Fibroblast of mammary gland (primary cell): Measurements from ENCODE around the gene F10.
"Not testable (repeated sequence)": the region's sequence is repeated elsewhere in the genome, so short reads cannot be mapped to it uniquely, and the experiment has no call there.

ENCODE experiments used
- DNase-seq: peaks from one replicate; pipeline ENCODE4 v3.0.0-alpha.2; 2010; ENCODE audit warnings: low read depth
- H3K4me3 ChIP-seq: 2 replicates; pipeline ENCODE4 v1.5.1; 2011; ENCODE audit warnings: low read depth, mild to moderate bottlenecking, low read length, moderate library complexity; ENCODE audit not compliant: control insufficient read depth
- TF ChIP-seq, protein P1 (sequence below): conservative IDR thresholded peaks from 2 replicates; pipeline ENCODE4 v1.5.1; 2011; ENCODE audit warnings: low read depth, low read length, inconsistent platforms; ENCODE audit not compliant: control insufficient read depth, insufficient read depth

F10 gene

DNA sequence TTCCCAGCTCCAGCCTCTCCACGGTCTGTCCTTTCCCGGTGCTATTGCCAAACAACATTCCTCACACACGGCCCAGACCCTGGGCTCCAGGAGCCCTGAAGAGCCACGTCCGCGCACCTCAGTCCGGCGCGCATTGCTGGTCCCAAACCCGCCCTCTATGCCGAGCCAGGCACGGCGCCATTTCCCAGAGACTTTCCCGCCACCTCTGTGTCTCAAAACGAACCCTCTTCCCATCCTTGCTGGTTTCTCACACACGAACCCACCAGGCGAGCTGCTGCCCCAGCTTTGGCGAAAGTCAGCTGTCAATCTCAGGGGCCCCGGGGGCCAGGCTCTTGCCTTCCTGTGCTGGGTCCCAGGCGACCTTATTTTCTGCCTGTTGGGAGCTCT lies 45.0 kb upstream of the F10 start:
- H3K4me3 ChIP-seq: no peak overlapping the region
- TF ChIP-seq, protein P1, sequence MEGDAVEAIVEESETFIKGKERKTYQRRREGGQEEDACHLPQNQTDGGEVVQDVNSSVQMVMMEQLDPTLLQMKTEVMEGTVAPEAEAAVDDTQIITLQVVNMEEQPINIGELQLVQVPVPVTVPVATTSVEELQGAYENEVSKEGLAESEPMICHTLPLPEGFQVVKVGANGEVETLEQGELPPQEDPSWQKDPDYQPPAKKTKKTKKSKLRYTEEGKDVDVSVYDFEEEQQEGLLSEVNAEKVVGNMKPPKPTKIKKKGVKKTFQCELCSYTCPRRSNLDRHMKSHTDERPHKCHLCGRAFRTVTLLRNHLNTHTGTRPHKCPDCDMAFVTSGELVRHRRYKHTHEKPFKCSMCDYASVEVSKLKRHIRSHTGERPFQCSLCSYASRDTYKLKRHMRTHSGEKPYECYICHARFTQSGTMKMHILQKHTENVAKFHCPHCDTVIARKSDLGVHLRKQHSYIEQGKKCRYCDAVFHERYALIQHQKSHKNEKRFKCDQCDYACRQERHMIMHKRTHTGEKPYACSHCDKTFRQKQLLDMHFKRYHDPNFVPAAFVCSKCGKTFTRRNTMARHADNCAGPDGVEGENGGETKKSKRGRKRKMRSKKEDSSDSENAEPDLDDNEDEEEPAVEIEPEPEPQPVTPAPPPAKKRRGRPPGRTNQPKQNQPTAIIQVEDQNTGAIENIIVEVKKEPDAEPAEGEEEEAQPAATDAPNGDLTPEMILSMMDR: no peak
- no peak for DNase-seq

DNA sequence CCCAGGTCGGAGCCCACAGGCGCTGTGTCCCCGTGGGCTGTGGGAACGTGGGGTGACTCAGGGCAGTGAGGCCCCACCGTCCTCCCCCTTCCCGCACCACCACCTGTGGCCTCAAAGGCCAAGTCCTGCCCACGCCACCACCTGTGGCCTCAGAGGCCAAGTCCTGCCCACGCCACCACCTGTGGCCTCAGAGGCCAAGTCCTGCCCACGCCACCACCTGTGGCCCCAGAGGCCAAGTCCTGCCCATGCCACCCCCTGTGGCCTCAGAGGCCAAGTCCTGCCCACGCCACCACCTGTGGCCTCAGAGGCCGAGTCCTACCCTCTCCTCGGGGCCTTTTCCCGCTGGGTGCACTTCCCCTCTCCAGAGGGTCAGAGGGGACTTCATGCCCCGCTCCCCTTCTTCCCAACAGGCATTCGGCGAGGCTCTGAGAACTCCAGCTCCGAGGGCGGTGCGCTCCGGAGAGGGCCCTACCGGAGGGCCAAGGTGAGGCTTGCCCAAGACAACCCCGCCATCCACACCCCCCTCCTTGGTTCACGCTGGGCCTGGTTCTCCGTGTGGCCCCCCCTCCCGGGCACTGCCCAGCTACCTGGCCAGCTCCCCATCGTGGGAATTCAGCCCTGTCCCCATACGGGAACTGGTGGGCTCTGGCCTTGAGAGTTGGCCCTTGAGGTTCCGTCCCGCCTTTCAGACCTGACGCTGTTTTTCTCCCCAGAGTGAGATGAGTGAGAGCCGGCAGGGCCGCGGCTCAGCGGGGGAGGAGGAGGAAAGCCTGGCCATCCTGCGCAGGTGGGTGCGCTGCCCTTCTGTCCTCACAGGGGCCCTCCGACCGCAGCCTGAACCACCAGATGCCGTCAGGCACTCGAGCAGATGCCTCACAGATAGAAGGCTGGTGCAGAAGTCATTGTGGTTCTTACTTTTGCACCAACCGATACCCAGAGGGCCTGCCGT lies 44.4 kb upstream of the F10 start:
- no peak for DNase-seq
- no peak overlapping the region for H3K4me3 ChIP-seq
- TF ChIP-seq, protein P1: no peak

DNA sequence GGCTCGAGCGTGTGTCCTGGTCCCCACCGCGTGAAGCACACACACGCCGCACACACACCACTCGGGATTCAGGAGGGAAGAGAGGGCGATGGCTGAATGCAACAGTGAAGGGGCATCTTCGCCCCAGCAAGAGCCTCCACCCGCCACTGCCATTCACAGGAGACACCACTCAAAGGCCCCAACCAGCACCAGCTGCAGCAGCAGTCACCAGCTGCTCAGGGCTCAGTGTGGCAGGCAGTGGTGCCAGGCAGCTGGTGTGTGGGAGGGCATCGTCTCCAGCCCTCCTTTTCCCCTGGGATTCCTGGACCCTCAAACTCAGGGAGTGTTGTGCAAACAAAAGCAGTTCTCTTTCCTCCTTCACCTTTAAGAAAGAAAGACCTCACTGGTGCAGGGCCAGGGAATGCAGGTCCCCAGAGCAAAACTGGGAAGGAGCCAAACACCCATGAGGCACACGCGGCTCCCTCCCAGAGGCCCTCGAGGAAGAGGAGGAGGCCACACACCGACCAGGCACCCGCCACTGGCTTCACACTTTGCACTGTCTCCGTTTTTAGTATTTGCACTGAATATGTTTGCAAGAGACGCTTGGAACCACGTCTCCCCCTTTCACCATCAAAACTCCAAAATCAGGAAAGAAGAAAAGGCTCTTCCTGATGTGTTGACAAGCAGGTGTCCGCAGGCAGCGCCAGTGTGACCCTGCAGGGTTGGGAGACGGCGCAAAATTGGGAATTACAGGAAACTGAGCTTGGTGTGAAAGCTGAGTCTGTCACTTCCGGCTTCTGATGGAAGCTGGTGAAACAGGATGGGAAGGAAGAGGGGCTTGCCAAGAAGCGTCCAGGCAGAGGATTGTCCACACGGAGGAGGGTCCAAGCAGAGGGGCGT lies 43.5 kb upstream of the F10 start:
- DNase-seq: no peak
- TF ChIP-seq, protein P1: no peak

DNA sequence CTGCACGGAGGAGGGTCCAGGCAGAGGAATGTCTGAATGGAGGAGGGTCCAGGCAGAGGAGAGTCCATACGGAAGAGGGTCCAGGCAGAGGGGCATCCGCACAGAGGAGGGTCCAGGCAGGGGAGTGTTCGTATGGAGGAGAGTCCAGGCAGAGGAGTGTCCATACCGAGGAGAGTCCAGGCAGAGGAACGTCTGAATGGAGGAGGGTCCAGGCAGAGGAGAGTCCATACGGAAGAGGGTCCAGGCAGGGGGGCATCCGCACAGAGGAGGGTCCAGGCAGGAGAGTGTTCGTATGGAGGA lies 42.9 kb upstream of the F10 start:
- H3K4me3 ChIP-seq, DNase-seq: not testable (repeated sequence)

More for the DNA sequence above, 43.5 kb upstream of the F10 start:
- no peak overlapping the region for H3K4me3 ChIP-seq

DNA sequence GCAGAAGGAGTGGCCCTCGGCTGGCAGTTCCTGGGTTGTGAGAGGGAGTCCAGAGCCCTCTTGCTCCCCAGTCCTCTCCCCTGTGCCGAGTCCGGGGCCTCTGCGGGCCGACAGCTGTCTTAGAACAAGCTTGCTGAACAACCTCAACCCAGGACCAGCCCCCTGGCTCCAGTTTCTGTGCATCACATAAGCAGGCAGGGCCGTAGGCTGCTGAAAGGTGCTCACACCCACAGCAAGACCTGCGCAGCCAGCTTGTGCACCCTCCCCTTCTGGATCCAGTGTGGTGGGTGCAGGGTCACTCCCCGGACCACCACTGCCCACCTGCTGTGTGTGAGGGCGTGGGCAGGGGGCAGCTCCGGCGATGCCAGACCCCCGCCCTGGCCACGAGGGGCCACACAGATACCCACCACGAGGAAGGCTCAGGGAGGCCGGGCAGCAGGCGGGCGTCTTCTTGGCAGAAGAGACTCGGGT lies 42.2 kb upstream of the F10 start:
- no peak for DNase-seq
- no peak overlapping the region for H3K4me3 ChIP-seq
- TF ChIP-seq, protein P1: no peak

DNA sequence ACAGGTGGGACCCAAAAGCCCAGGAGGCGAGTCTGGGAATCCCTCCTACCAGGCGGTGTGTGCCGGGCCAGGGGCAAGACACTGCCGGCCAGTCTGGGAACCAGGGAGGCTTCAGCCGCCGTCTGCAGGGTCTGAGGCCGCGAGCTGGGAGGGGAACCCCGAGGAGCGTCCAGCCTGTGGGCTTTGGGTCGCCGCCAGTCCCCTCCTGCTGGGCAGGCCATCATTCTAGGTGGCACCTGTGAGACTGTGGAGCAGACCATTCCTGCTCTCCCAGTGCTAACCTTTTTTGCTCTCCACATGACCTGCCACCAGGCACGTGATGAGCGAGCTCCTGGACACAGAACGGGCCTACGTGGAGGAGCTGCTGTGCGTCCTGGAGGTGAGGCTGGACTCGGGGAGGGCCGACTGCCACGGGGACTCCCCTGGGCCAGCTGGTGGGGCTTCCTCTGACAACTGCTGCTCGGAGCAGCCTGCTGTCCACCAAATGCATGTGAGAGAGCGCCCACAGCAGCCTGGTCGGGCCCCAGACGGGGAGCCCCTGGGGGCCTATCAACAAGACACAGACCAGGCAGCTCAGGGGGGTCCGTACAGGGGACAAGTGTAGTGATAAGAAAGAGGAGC lies 41.6 kb upstream of the F10 start:
- DNase-seq: no peak
- H3K4me3 ChIP-seq: no peak overlapping the region

More for the DNA sequence above, 41.6 kb upstream of the F10 start:
- TF ChIP-seq, protein P1: no peak
